KMS-11 (cell line): Measurements from ENCODE around the gene GJC1.

ENCODE experiments used
- H2AFZ ChIP-seq: fragments of 200-600 bp; sonication (generic); 2 replicates; pipeline ENCODE4 v1.6.1; 2016; ENCODE audit warnings: antibody characterized with exemption, mixed run types, low read depth
- H3K27ac ChIP-seq: fragments of 200-600 bp; sonication (generic); 2 replicates; pipeline ENCODE4 v1.6.1; 2016; ENCODE audit warnings: mild to moderate bottlenecking, mixed run types
- H3K27me3 ChIP-seq: fragments of 200-600 bp; sonication (generic); 2 replicates; pipeline ENCODE4 v1.6.1; 2017; ENCODE audit warnings: mild to moderate bottlenecking, low read depth, mixed run types, moderate library complexity; ENCODE audit not compliant: insufficient read depth
- H3K36me3 ChIP-seq: fragments of 200-600 bp; sonication (generic); 2 replicates; pipeline ENCODE4 v1.6.1; 2017; ENCODE audit warnings: mild to moderate bottlenecking, mixed run types; ENCODE audit not compliant: insufficient read depth
- H3K4me1 ChIP-seq: fragments of 200-600 bp; sonication (generic); 2 replicates; pipeline ENCODE4 v1.6.1; 2016; ENCODE audit warnings: mild to moderate bottlenecking, low read depth, mixed run types; ENCODE audit not compliant: poor library complexity, severe bottlenecking
- H3K4me2 ChIP-seq: fragments of 200-600 bp; sonication (generic); 2 replicates; pipeline ENCODE4 v1.7.0; 2016; ENCODE audit warnings: mild to moderate bottlenecking, mixed run types
- H3K4me3 ChIP-seq: fragments of 200-600 bp; sonication (generic); IDR thresholded peaks from 2 replicates; pipeline ENCODE4 v1.6.1; 2017; ENCODE audit warnings: low read depth, low read length, mixed read lengths; ENCODE audit not compliant: insufficient read depth
- H3K79me2 ChIP-seq: fragments of 200-600 bp; sonication (generic); 2 replicates; pipeline ENCODE4 v1.6.1; 2016; ENCODE audit warnings: low read depth, mixed run types; ENCODE audit not compliant: insufficient read depth
- H3K9ac ChIP-seq: fragments of 200-600 bp; sonication (generic); 2 replicates; pipeline ENCODE4 v1.6.1; 2016; ENCODE audit warnings: mild to moderate bottlenecking, mixed run types
- H4K20me1 ChIP-seq: fragments of 200-600 bp; sonication (generic); 2 replicates; pipeline ENCODE4 v1.6.1; 2016; ENCODE audit warnings: mild to moderate bottlenecking, mixed run types; ENCODE audit not compliant: insufficient read depth
- TF ChIP-seq, protein P1 (sequence below): fragments of 200-600 bp; sonication (generic); conservative IDR thresholded peaks from 2 replicates; pipeline ENCODE4 v1.6.1; 2017; ENCODE audit warnings: low read depth, mild to moderate bottlenecking, antibody characterized with exemption, low read length, moderate library complexity, mixed read lengths

Gene GJC1

DNA sequence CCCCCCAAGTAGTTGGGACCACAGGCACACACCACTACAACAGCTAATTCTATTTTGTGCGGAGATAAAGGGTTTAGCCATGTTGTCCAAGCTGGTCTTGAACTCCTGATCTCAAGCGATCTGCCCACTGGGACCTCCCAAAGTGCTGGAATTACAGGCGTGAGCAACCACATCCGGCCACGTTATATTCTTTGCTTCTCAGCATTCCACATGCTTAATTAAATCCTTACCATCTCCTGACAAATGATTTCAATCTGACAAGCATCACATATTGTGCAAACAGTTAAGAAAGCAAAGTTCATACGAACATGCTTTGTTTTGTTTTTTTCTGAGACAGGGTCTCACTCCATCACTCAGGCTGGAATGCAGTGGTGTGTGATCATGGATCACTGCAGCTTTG is 35.8 kb upstream of the GJC1 start:
- H3K27ac ChIP-seq, result no peak overlapping the region
- peaks cover 3% of the 10 kb centered on the region for H3K4me1 ChIP-seq
- TF ChIP-seq, protein P1, sequence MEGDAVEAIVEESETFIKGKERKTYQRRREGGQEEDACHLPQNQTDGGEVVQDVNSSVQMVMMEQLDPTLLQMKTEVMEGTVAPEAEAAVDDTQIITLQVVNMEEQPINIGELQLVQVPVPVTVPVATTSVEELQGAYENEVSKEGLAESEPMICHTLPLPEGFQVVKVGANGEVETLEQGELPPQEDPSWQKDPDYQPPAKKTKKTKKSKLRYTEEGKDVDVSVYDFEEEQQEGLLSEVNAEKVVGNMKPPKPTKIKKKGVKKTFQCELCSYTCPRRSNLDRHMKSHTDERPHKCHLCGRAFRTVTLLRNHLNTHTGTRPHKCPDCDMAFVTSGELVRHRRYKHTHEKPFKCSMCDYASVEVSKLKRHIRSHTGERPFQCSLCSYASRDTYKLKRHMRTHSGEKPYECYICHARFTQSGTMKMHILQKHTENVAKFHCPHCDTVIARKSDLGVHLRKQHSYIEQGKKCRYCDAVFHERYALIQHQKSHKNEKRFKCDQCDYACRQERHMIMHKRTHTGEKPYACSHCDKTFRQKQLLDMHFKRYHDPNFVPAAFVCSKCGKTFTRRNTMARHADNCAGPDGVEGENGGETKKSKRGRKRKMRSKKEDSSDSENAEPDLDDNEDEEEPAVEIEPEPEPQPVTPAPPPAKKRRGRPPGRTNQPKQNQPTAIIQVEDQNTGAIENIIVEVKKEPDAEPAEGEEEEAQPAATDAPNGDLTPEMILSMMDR, result no peak
- peaks cover 4% of the 10 kb centered on the region; the same call in 1 of the 2 replicates for H4K20me1 ChIP-seq
- H3K27me3 ChIP-seq, result no peaks in the 10 kb centered on the region
- peaks cover 3% of the 10 kb centered on the region; the same call in 1 of the 2 replicates for H3K36me3 ChIP-seq
- no peak overlapping the region for H2AFZ ChIP-seq
- no peaks in the 10 kb centered on the region for H3K79me2 ChIP-seq
- no peak overlapping the region for H3K9ac ChIP-seq
- no peak overlapping the region for H3K4me2 ChIP-seq
- no peak overlapping the region for H3K4me3 ChIP-seq

DNA sequence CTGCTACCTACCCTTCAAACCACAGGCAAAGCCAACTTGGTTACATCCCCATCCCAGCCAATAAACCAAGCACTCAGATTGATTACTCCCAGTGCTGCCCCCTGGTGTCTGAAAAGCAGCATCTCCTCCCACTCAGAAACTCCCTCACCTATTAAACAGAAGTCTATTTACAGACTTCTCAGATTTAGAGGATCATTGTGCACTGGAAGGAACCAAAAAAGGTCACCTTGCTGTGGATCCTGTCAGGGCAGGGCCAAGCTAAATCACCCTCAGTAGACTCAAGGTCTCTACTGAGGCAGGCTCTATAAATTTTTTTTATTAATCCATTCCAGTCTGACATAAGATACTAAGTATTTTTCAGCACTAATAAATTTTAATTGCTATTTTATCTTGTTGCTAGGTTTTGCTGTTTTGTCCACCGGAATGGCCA is 35.2 kb upstream of the GJC1 start:
- no peak overlapping the region for H3K9ac ChIP-seq
- H3K27ac ChIP-seq, result no peak overlapping the region
- peaks cover 4% of the 10 kb centered on the region; the same call in 1 of the 2 replicates for H4K20me1 ChIP-seq
- H3K36me3 ChIP-seq, result peaks cover 3% of the 10 kb centered on the region; the same call in 1 of the 2 replicates
- TF ChIP-seq, protein P1, result peak; percentile 95
- H3K4me2 ChIP-seq, result no peak overlapping the region
- H3K4me3 ChIP-seq, result no peak overlapping the region
- H2AFZ ChIP-seq, result no peak overlapping the region
- H3K4me1 ChIP-seq, result peaks cover 3% of the 10 kb centered on the region
- no peaks in the 10 kb centered on the region for H3K79me2 ChIP-seq
- H3K27me3 ChIP-seq, result no peaks in the 10 kb centered on the region

DNA sequence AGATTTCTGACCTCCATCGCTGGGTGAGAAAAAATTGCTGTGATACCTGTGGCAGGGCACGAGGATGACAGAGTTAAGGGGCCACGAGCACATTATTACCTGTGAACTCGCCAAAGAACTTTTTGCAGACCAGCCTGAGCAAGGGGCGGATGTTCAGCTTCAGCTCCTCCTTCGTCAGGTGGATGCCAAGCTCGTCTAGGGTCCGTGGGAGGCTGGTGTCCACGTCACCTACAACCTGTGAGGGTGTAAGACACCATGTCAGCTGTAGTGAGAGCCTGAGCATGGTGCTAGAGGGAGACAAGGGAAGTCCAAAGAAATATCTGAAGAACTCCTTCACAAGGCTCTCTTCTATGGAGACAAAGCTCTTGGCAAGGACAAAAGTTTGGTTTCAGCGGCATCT is 34.7 kb upstream of the GJC1 start:
- TF ChIP-seq, protein P1, result no peak
- Histone ChIP-seq H3K4me1 (peaks cover 3% of the 10 kb centered on the region), H3K36me3 (peaks cover 3% of the 10 kb centered on the region; the same call in 1 of the 2 replicates), H3K79me2 (no peaks in the 10 kb centered on the region), H3K27me3 (no peaks in the 10 kb centered on the region), H2AFZ (no peak overlapping the region), H3K4me2 (no peak overlapping the region), H4K20me1 (peaks cover 4% of the 10 kb centered on the region; the same call in 1 of the 2 replicates), H3K27ac (no peak overlapping the region), H3K4me3 (no peak overlapping the region), H3K9ac (no peak overlapping the region)

DNA sequence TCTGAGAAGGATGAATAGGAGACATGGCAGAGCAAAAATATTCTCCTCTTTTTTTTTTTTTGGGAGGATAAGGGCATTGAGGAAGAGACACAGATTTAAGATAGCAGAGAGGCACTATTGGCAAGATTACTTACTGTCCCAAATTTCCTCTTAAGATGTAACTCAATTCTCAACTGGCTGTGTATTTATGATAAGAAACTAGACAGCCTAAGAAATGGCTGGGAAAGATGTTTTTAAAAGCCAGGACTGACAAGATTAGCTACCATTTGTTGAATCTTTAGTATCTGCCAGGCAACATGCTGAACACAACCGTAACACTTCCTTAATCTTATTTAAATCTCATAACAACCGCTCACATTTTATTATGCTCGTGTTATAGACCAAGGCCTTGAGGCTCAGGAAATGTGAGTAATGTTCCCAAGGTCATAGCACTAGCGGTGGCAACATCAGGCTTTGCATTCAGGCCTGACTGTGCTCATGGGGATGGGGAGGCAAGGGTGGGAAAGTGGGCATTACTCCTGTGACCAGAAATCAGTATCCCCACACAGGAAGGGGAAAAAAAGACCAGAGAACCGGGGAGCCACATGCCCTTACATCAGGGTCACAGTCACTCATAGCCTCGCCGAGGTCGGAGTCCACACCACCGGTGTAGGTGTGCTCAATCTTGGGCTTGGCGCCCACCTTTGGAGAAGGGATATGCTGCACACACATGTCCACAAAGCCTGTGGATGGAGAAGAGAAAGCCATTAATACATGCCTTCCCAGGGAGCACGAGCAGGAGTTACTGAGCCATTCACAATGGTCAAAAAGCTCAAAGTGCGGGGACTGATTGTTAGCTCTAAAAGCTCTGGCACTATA is 33.2 kb upstream of the GJC1 start:
- Histone ChIP-seq H3K4me3 (no peak overlapping the region), H3K27me3 (no peaks in the 10 kb centered on the region), H3K4me1 (peaks cover 3% of the 10 kb centered on the region), H3K36me3 (peaks cover 3% of the 10 kb centered on the region; the same call in 1 of the 2 replicates), H3K4me2 (no peak overlapping the region), H2AFZ (no peak overlapping the region), H4K20me1 (peaks cover 4% of the 10 kb centered on the region; the same call in 1 of the 2 replicates), H3K79me2 (no peaks in the 10 kb centered on the region), H3K9ac (no peak overlapping the region), H3K27ac (no peak overlapping the region)
- TF ChIP-seq, protein P1, result no peak
